HCT116 (cell line): ENCODE results near the gene SLC2A14. TPM values are rescaled to one million over a fixed set of nuclear protein-coding genes. Genes with fewer than 3 reads are reported as not detected.
A peak's percentile ranks its signal among the peaks of the same experiment; 100 is the strongest.
"Not testable (repeated sequence)": the region's sequence is repeated elsewhere in the genome, so short reads cannot be mapped to it uniquely, and the experiment has no call there.

Experiments
- ATAC-seq: fragments of 200-7000 bp; cut with Tn5 transposase; 2 replicates; pipeline ENCODE4 v1.9.1; 2020; ENCODE audit warnings: mild to moderate bottlenecking, moderate library complexity
- BruUV-seq: library from RNA; stranded (reverse); fragments of 400-500 nt; replicated peaks from 2 replicates; lab custom pipeline; 2021; lab: Mats Ljungman, UMichigan
- CTCF ChIA-PET: fragments of 300-600 bp; sonication (Branson Sonifier 250); formaldehyde crosslinking; loops from one replicate; lab custom pipeline; 2021; ENCODE audit warnings: antibody characterized with exemption; lab: Charles Lee
- POLR2A ChIA-PET: fragments of 300-600, 350-600 bp; sonication (Branson Sonifier 250); formaldehyde crosslinking; loops from one replicate; lab custom pipeline; 2021; ENCODE audit warnings: antibody characterized with exemption; lab: Charles Lee
- RAD21 ChIA-PET, 2 experiments: fragments of 300-600 bp; sonication (Branson Sonifier 250); formaldehyde crosslinking; loops; one replicate each; lab custom pipeline; 2023; ENCODE audit warnings: low total read pairs in 2 of 2; ENCODE audit not compliant: uncharacterized antibody in 2 of 2, unreplicated experiment in 2 of 2, low non-redundant PET in 1 of 2; lab: Charles Lee
- DNase-seq: peaks from one replicate; pipeline ENCODE4 v3.0.0-alpha.2; 2010; ENCODE audit warnings: low read depth, low spot score
- H2AFZ ChIP-seq: fragments of 200-600 bp; shearing (Covaris generic), sonication (generic); 2 replicates; pipeline ENCODE4 v1.6.1; 2017; ENCODE audit warnings: low read depth, mixed run types, mixed read lengths, antibody characterized with exemption, low read length; ENCODE audit not compliant: poor library complexity, severe bottlenecking
- H3K27ac ChIP-seq: 2 replicates; pipeline ENCODE4 v1.5.1; 2012; ENCODE audit warnings: low read depth, low read length
- H3K27me3 ChIP-seq: fragments of 200-600 bp; sonication (generic); 2 replicates; pipeline ENCODE4 v1.6.1; 2016; ENCODE audit warnings: mixed run types, low read length, mixed read lengths; ENCODE audit not compliant: insufficient read depth
- H3K36me3 ChIP-seq, 2 experiments: fragments of 200-500 bp in 1 of 2; fragments of 200-600 bp in 1 of 2; sonication (Bioruptor generic) in 1 of 2; sonication (generic) in 1 of 2; 2 replicates each; pipeline versions ENCODE4 v1.5.1 to v1.6.1; 2014 to 2016; ENCODE audit warnings: low read length in 2 of 2, inconsistent platforms in 1 of 2, mixed read lengths in 1 of 2, mixed run types in 1 of 2; ENCODE audit not compliant: insufficient read depth in 2 of 2, control insufficient read depth in 1 of 2
- H3K4me1 ChIP-seq, 2 experiments: fragments of 200-600 bp in 1 of 2; sonication (generic) in 1 of 2; 2 replicates each; pipeline versions ENCODE4 v1.5.1 to v1.6.1; 2012 to 2017; ENCODE audit warnings: low read length in 2 of 2, inconsistent platforms in 1 of 2, mild to moderate bottlenecking in 1 of 2, mixed read lengths in 1 of 2, mixed run types in 1 of 2, moderate library complexity in 1 of 2; ENCODE audit not compliant: insufficient read depth in 2 of 2, control insufficient read depth in 1 of 2
- H3K4me2 ChIP-seq: fragments of 200-600 bp; sonication (generic); 2 replicates; pipeline ENCODE4 v1.6.1; 2017; ENCODE audit warnings: mixed run types, low read length, mixed read lengths
- H3K4me3 ChIP-seq, 2 experiments: fragments of 200-600 bp in 1 of 2; sonication (generic) in 1 of 2; replicated peaks in 1 of 2; 2 replicates each; pipeline ENCODE4 v1.5.1; 2011 to 2016; ENCODE audit warnings: low read length in 2 of 2, control low read depth in 1 of 2, low read depth in 1 of 2, mild to moderate bottlenecking in 1 of 2, mixed read lengths in 1 of 2, mixed run types in 1 of 2
- H3K79me2 ChIP-seq: fragments of 200-600 bp; sonication (generic); 2 replicates; pipeline ENCODE4 v1.6.1; 2017; ENCODE audit warnings: mild to moderate bottlenecking, mixed run types, low read length, moderate library complexity, mixed read lengths; ENCODE audit not compliant: insufficient read depth
- H3K9ac ChIP-seq: fragments of 200-600 bp; sonication (generic); 2 replicates; pipeline ENCODE4 v1.6.1; 2016; ENCODE audit warnings: low read length, mixed read lengths
- H3K9me2 ChIP-seq: fragments of 200-600 bp; sonication (generic), shearing (Covaris generic); 2 replicates; pipeline ENCODE4 v1.6.1; 2017; ENCODE audit warnings: mixed run types, mild to moderate bottlenecking, moderate library complexity; ENCODE audit not compliant: insufficient read depth
- H3K9me3 ChIP-seq, 2 experiments: fragments of 200-500 bp in 1 of 2; fragments of 200-600 bp in 1 of 2; sonication (Bioruptor generic) in 1 of 2; sonication (generic) in 1 of 2; 2 replicates each; pipeline ENCODE4 v1.6.1; 2014 to 2017; ENCODE audit warnings: low read length in 2 of 2, mixed read lengths in 2 of 2, inconsistent platforms in 1 of 2, low read depth in 1 of 2, mild to moderate bottlenecking in 1 of 2, mixed run types in 1 of 2, moderate library complexity in 1 of 2; ENCODE audit not compliant: control insufficient read depth in 1 of 2, insufficient read depth in 1 of 2
- H4K20me1 ChIP-seq: fragments of 200-600 bp; sonication (generic), shearing (Covaris generic); 2 replicates; pipeline ENCODE4 v1.6.1; 2017; ENCODE audit warnings: mixed run types, mild to moderate bottlenecking, moderate library complexity; ENCODE audit not compliant: insufficient read depth
- CEBPB ChIP-seq: IDR thresholded peaks from 2 replicates; pipeline ENCODE4 v1.6.1; 2012; ENCODE audit warnings: low read depth
- CTCF ChIP-seq, 3 experiments: fragments of 200-600 bp in 1 of 3; sonication (generic) in 1 of 3; IDR thresholded peaks in 2 of 3; conservative IDR thresholded peaks in 1 of 3; 2 replicates each; pipeline ENCODE4 v1.5.1; 2012 to 2017; ENCODE audit warnings: low read depth in 2 of 3, low read length in 2 of 3, antibody characterized with exemption in 1 of 3, borderline replicate concordance in 1 of 3, control low read depth in 1 of 3, mild to moderate bottlenecking in 1 of 3, mixed read lengths in 1 of 3, mixed run types in 1 of 3, moderate library complexity in 1 of 3; ENCODE audit not compliant: insufficient read depth in 1 of 3
- FOSL1 ChIP-seq: IDR thresholded peaks from 2 replicates; pipeline ENCODE4 v1.6.1; 2012; ENCODE audit warnings: low read depth
- MAX ChIP-seq: IDR thresholded peaks from 2 replicates; pipeline ENCODE4 v1.6.1; 2012
- POLR2AphosphoS5 ChIP-seq: IDR thresholded peaks from 2 replicates; pipeline ENCODE4 v1.6.1; 2011; ENCODE audit warnings: mild to moderate bottlenecking, low read depth, low read length, moderate library complexity
- REST ChIP-seq: IDR thresholded peaks from 2 replicates; pipeline ENCODE4 v1.6.1; 2012; ENCODE audit warnings: low read depth
- SIN3A ChIP-seq: IDR thresholded peaks from 2 replicates; pipeline ENCODE4 v1.6.1; 2012; ENCODE audit warnings: low read depth
- SRF ChIP-seq: IDR thresholded peaks from 2 replicates; pipeline ENCODE4 v1.6.1; 2012; ENCODE audit warnings: low read depth
- TCF7L2 ChIP-seq: IDR thresholded peaks from 2 replicates; pipeline ENCODE4 v1.7.0; 2011; ENCODE audit warnings: borderline replicate concordance, inconsistent platforms; ENCODE audit not compliant: insufficient read depth, insufficient read length; ENCODE audit errors: extremely low read depth
- ZBTB33 ChIP-seq: IDR thresholded peaks from 2 replicates; pipeline ENCODE4 v1.6.1; 2011; ENCODE audit warnings: mild to moderate bottlenecking, low read length, moderate library complexity; ENCODE audit not compliant: insufficient replicate concordance; ENCODE audit errors: extremely low read depth
- ZFX ChIP-seq: fragments of 450-650 bp; IDR thresholded peaks from 2 replicates; pipeline ENCODE4 v1.6.1; 2017
- intact Hi-C: fragments of 100-400 bp; cut with micrococcal nuclease; formaldehyde crosslinking; loops from 2 replicates; pipeline ENCODE4 v1.10.0; 2022
- total RNA-seq: library from RNA; stranded (reverse); gene quantifications from one replicate; pipeline ENCODE4 v1.2.1, GENCODE V29; 2021; ENCODE audit not compliant: unreplicated experiment

Gene SLC2A14
- total RNA-seq, 1 experiment from 2014 or later: not detected

- H3K4me2 ChIP-seq, BruUV-seq, H3K79me2 ChIP-seq, RAD21 ChIA-PET, ATAC-seq, H4K20me1 ChIP-seq, H3K27ac ChIP-seq, H3K9me2 ChIP-seq, DNase-seq, H3K9me3 ChIP-seq, H3K27me3 ChIP-seq, H3K9ac ChIP-seq, H3K36me3 ChIP-seq, H2AFZ ChIP-seq, H3K4me3 ChIP-seq, POLR2A ChIA-PET: not testable (repeated sequence)
- CTCF ChIA-PET: interaction anchor here (1.1 to 2.6 kb wide), 3 partner anchors 8 to 71 kb away, joined by 3 to 11 read pairs (median 3); no protein-coding TSS in a partner anchor
- intact Hi-C loops: loop anchor here (10.0 kb wide), 1 partner anchor 222 kb away; the partner anchor contains the start of gene NECAP1
- peaks cover 0 to 12% of the 10 kb centered on the region in 2 experiments; a peak in 2 of 4 replicates for H3K4me1 ChIP-seq
Measured at GRCh38 chr12:7862301-7862700, 10.4 kb downstream of the SLC2A14 start.

- ATAC-seq (no peak), DNase-seq (no peak)
- H3K4me3 ChIP-seq: no peak overlapping the region
- H3K27ac ChIP-seq: no peak overlapping the region
- RAD21 ChIA-PET: interaction anchor here (0.8 to 1.5 kb wide), 2 partner anchors 74 to 135 kb away, joined by 4 to 6 read pairs; no protein-coding TSS in a partner anchor
- peak overlapping the region; percentile 48; the same call in 1 of the 2 replicates for H3K4me2 ChIP-seq
- no peaks in the 10 kb centered on the region for H3K36me3 ChIP-seq
- no peaks in the 10 kb centered on the region for H3K9me3 ChIP-seq
- peak overlapping the region; percentile 18 for H2AFZ ChIP-seq
- H3K79me2 ChIP-seq: no peaks in the 10 kb centered on the region
- H4K20me1 ChIP-seq: no peaks in the 10 kb centered on the region
- no peak overlapping the region for H3K9ac ChIP-seq
- peaks cover 0 to 16% of the 10 kb centered on the region in 2 experiments; a peak in 2 of 4 replicates for H3K4me1 ChIP-seq
- CTCF ChIA-PET: interaction anchor here (0.6 to 2.6 kb wide), 7 partner anchors 17 to 219 kb away, joined by 3 to 11 read pairs (median 5); no protein-coding TSS in a partner anchor
- POLR2A ChIA-PET: no interaction called here
- intact Hi-C loops: no loop called here
- H3K27me3 ChIP-seq: no peaks in the 10 kb centered on the region
- no peaks in the 10 kb centered on the region for H3K9me2 ChIP-seq
- BruUV-seq: no TSS peak
- TF ChIP-seq REST (no peak), CEBPB (no peak), FOSL1 (no peak), CTCF (IDR thresholded peaks at IDR 0.05 in 2 of 3, conservative IDR thresholded peaks at IDR 0.05 in 1 of 3; ENCODE audit: borderline replicate concordance in 1 of 3, insufficient read depth in 1 of 3, low read depth in 2 of 3, low read length in 2 of 3) (no peak), MAX (no peak), ZFX (no peak), SIN3A (no peak), TCF7L2 (no peak), SRF (no peak), POLR2AphosphoS5 (no peak), ZBTB33 (no peak)
Measured at GRCh38 chr12:7859552-7859951, 13.2 kb downstream of the SLC2A14 start.
